ENCODE measurements around the gene ACBD4.

DNA sequence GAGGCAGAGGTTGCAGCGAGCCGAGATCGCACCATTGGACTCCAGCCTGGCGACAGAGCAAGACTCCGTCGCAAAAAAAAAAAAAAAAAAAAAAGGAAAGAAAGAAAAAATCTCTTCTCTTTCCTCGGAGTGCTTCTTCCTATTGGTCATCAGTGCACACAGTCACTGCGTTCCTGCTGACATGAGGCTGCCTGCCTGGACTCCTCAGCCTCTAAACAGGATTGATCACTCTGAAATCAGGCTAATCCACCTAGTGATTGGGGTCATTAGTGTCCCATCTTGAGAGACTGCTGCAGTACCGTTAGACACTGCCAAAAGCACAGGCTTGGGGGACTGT lies 34.0 kb upstream of the ACBD4 start:
- no peak for TF ChIP-seq SMC3 (conservative IDR thresholded peaks at IDR 0.05; ENCODE audit: poor library complexity)
- TF ChIP-seq MXI1 (conservative IDR thresholded peaks at IDR 0.05; ENCODE audit: poor library complexity, severe bottlenecking), result no peak
- TF ChIP-seq, protein P1, sequence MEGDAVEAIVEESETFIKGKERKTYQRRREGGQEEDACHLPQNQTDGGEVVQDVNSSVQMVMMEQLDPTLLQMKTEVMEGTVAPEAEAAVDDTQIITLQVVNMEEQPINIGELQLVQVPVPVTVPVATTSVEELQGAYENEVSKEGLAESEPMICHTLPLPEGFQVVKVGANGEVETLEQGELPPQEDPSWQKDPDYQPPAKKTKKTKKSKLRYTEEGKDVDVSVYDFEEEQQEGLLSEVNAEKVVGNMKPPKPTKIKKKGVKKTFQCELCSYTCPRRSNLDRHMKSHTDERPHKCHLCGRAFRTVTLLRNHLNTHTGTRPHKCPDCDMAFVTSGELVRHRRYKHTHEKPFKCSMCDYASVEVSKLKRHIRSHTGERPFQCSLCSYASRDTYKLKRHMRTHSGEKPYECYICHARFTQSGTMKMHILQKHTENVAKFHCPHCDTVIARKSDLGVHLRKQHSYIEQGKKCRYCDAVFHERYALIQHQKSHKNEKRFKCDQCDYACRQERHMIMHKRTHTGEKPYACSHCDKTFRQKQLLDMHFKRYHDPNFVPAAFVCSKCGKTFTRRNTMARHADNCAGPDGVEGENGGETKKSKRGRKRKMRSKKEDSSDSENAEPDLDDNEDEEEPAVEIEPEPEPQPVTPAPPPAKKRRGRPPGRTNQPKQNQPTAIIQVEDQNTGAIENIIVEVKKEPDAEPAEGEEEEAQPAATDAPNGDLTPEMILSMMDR (IDR thresholded peaks at IDR 0.05; ENCODE audit: poor library complexity, severe bottlenecking), result no peak
- no peak for TF ChIP-seq EP300 (conservative IDR thresholded peaks at IDR 0.05; ENCODE audit: poor library complexity, severe bottlenecking)
- no peak for TF ChIP-seq TAF1 (IDR thresholded peaks at IDR 0.05; ENCODE audit: low read depth)
- TF ChIP-seq POLR2AphosphoS5 (IDR thresholded peaks at IDR 0.05), result no peak
- TF ChIP-seq, protein P2, sequence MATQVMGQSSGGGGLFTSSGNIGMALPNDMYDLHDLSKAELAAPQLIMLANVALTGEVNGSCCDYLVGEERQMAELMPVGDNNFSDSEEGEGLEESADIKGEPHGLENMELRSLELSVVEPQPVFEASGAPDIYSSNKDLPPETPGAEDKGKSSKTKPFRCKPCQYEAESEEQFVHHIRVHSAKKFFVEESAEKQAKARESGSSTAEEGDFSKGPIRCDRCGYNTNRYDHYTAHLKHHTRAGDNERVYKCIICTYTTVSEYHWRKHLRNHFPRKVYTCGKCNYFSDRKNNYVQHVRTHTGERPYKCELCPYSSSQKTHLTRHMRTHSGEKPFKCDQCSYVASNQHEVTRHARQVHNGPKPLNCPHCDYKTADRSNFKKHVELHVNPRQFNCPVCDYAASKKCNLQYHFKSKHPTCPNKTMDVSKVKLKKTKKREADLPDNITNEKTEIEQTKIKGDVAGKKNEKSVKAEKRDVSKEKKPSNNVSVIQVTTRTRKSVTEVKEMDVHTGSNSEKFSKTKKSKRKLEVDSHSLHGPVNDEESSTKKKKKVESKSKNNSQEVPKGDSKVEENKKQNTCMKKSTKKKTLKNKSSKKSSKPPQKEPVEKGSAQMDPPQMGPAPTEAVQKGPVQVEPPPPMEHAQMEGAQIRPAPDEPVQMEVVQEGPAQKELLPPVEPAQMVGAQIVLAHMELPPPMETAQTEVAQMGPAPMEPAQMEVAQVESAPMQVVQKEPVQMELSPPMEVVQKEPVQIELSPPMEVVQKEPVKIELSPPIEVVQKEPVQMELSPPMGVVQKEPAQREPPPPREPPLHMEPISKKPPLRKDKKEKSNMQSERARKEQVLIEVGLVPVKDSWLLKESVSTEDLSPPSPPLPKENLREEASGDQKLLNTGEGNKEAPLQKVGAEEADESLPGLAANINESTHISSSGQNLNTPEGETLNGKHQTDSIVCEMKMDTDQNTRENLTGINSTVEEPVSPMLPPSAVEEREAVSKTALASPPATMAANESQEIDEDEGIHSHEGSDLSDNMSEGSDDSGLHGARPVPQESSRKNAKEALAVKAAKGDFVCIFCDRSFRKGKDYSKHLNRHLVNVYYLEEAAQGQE (IDR thresholded peaks at IDR 0.05; ENCODE audit: borderline replicate concordance), result no peak

Data from neural cell (in vitro differentiated cells).